Hepatic stellate cell (primary cell): ENCODE results near the gene PPP3CA.

ENCODE experiments used
- DNase-seq: peaks from one replicate; pipeline ENCODE4 v3.0.0; 2011; ENCODE audit warnings: low spot score

Gene PPP3CA

GRCh38 chr4:101049549-101050001, 297.8 kb downstream of the PPP3CA start:
- DNase-seq = no peak

GRCh38 chr4:101044766-101045165, 302.6 kb downstream of the PPP3CA start:
- DNase-seq = no peak

- DNase-seq = no peak
These were observed 304.5 kb downstream of the PPP3CA start for GRCh38 chr4:101042847-101043246.

- no peak for DNase-seq
These were observed 306.6 kb downstream of the PPP3CA start for GRCh38 chr4:101040776-101041175.

- no peak for DNase-seq
These were observed 308.0 kb downstream of the PPP3CA start for GRCh38 chr4:101039367-101039766.

- no peak for DNase-seq
These were observed 309.4 kb downstream of the PPP3CA start for GRCh38 chr4:101037938-101038413.

GRCh38 chr4:101037249-101037648, 310.1 kb downstream of the PPP3CA start:
- DNase-seq = no peak

GRCh38 chr4:101035487-101035886, 311.8 kb downstream of the PPP3CA start:
- DNase-seq = no peak

GRCh38 chr4:101033986-101034385, 313.3 kb downstream of the PPP3CA start:
- no peak for DNase-seq

- no peak for DNase-seq
These were observed 314.8 kb downstream of the PPP3CA start for GRCh38 chr4:101032541-101032940.

- DNase-seq = no peak
These were observed 315.4 kb downstream of the PPP3CA start for GRCh38 chr4:101031971-101032370.

GRCh38 chr4:101028886-101029285, 318.4 kb downstream of the PPP3CA start:
- DNase-seq = no peak

GRCh38 chr4:101027721-101028120, 319.6 kb downstream of the PPP3CA start:
- no peak for DNase-seq

- no peak for DNase-seq
These were observed 321.6 kb downstream of the PPP3CA start for GRCh38 chr4:101025755-101026154.

GRCh38 chr4:101022151-101023024, 324.9 kb downstream of the PPP3CA start:
- DNase-seq = no peak

GRCh38 chr4:101020956-101021355, 326.4 kb downstream of the PPP3CA start:
- DNase-seq = no peak

- no peak for DNase-seq
These were observed 327.4 kb downstream of the PPP3CA start for GRCh38 chr4:101019941-101020401.

GRCh38 chr4:101019313-101019712, 328.0 kb downstream of the PPP3CA start:
- no peak for DNase-seq

GRCh38 chr4:101018836-101019235, 328.5 kb downstream of the PPP3CA start:
- no peak for DNase-seq

GRCh38 chr4:101014417-101014816, 332.9 kb downstream of the PPP3CA start:
- DNase-seq = no peak

GRCh38 chr4:101010987-101011386, 336.3 kb downstream of the PPP3CA start:
- DNase-seq = no peak

- no peak for DNase-seq
These were observed 337.9 kb downstream of the PPP3CA start for GRCh38 chr4:101009471-101009870.

GRCh38 chr4:101008503-101008902, 338.8 kb downstream of the PPP3CA start:
- no peak for DNase-seq

- DNase-seq = no peak
These were observed 341.7 kb downstream of the PPP3CA start for GRCh38 chr4:101005659-101006058.
